ENCODE results near the gene SERPINA5.
"Not testable (repeated sequence)": the region's sequence is repeated elsewhere in the genome, so short reads cannot be mapped to it uniquely, and the experiment has no call there.

The SERPINA5 gene

GRCh38 chr14:94601884-94602391, 20.7 kb downstream of the SERPINA5 start:
- DNase-seq (ENCODE audit: low spot score): peak; percentile 37

- DNase-seq (ENCODE audit: low spot score): no peak
These were observed 21.5 kb downstream of the SERPINA5 start for GRCh38 chr14:94602722-94603121.

- DNase-seq (ENCODE audit: low spot score): no peak
These were observed 24.1 kb downstream of the SERPINA5 start for GRCh38 chr14:94605361-94605760.

GRCh38 chr14:94608966-94609365, 27.7 kb downstream of the SERPINA5 start:
- DNase-seq (ENCODE audit: low spot score): not testable (repeated sequence)

- DNase-seq (ENCODE audit: low spot score): no peak
These were observed 30.0 kb downstream of the SERPINA5 start for GRCh38 chr14:94611179-94611578.

GRCh38 chr14:94612174-94612573, 30.9 kb downstream of the SERPINA5 start, which contains the start of gene SERPINA3:
TSS of gene SERPINA3 (plus strand) at chr14:94612391. CDS start at chr14:94614442, 2,051 bp downstream.
- DNase-seq (ENCODE audit: low spot score): no peak

GRCh38 chr14:94612580-94613554, 31.6 kb downstream of the SERPINA5 start:
- DNase-seq (ENCODE audit: low spot score): no peak

- no peak for DNase-seq (ENCODE audit: low spot score)
These were observed 32.8 kb downstream of the SERPINA5 start for GRCh38 chr14:94613720-94614644.

GRCh38 chr14:94614802-94615201, 33.6 kb downstream of the SERPINA5 start:
- no peak for DNase-seq (ENCODE audit: low spot score)

GRCh38 chr14:94615254-94615653, 34.0 kb downstream of the SERPINA5 start:
- no peak for DNase-seq (ENCODE audit: low spot score)

- no peak for DNase-seq (ENCODE audit: low spot score)
These were observed 34.8 kb downstream of the SERPINA5 start for GRCh38 chr14:94615823-94616570.

- DNase-seq (ENCODE audit: low spot score): no peak
These were observed 36.2 kb downstream of the SERPINA5 start for GRCh38 chr14:94617366-94617941.

GRCh38 chr14:94617988-94618822, 37.0 kb downstream of the SERPINA5 start:
- DNase-seq (ENCODE audit: low spot score): no peak

- DNase-seq (ENCODE audit: low spot score): no peak
These were observed 38.1 kb downstream of the SERPINA5 start for GRCh38 chr14:94619297-94619696.

GRCh38 chr14:94620597-94620996, 39.4 kb downstream of the SERPINA5 start:
- no peak for DNase-seq (ENCODE audit: low spot score)

GRCh38 chr14:94621358-94622134, 40.3 kb downstream of the SERPINA5 start:
- no peak for DNase-seq (ENCODE audit: low spot score)

- no peak for DNase-seq (ENCODE audit: low spot score)
These were observed 41.6 kb downstream of the SERPINA5 start for GRCh38 chr14:94622653-94623421.

- no peak for DNase-seq (ENCODE audit: low spot score)
These were observed 42.2 kb downstream of the SERPINA5 start for GRCh38 chr14:94623422-94623809.

All from globus pallidus (tissue), 1 donor.